ENCODE measurements around the gene UST.

DNA sequence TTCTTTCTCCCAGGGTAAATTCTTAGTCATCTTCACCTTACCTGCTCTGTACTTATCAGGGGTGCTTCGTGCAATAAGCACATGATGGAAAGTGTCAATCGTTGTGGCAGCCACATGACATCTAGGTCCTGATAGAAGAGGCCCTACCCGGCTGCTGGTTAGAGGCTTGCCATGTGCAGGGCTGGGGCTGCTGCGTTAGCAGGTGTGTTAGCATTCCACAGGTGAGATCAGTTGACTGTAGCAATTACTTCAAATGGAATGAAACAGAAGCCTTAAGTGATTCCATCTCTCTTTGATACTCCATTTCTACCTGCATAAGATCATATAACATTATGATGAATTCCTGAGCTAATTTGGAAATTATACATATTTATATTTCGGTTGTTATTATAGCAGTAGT is 127.0 kb downstream of the UST start:
- TF ChIP-seq, protein P1, sequence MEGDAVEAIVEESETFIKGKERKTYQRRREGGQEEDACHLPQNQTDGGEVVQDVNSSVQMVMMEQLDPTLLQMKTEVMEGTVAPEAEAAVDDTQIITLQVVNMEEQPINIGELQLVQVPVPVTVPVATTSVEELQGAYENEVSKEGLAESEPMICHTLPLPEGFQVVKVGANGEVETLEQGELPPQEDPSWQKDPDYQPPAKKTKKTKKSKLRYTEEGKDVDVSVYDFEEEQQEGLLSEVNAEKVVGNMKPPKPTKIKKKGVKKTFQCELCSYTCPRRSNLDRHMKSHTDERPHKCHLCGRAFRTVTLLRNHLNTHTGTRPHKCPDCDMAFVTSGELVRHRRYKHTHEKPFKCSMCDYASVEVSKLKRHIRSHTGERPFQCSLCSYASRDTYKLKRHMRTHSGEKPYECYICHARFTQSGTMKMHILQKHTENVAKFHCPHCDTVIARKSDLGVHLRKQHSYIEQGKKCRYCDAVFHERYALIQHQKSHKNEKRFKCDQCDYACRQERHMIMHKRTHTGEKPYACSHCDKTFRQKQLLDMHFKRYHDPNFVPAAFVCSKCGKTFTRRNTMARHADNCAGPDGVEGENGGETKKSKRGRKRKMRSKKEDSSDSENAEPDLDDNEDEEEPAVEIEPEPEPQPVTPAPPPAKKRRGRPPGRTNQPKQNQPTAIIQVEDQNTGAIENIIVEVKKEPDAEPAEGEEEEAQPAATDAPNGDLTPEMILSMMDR (IDR thresholded peaks at IDR 0.05), result no peak
- TF ChIP-seq POLR2A (IDR thresholded peaks at IDR 0.05) (no peak), EP300 (IDR thresholded peaks at IDR 0.05) (no peak)
